Measurements from ENCODE around the gene SEC11A.
"Not testable (repeated sequence)": the region's sequence is repeated elsewhere in the genome, so short reads cannot be mapped to it uniquely, and the experiment has no call there.

The SEC11A gene

GRCh38 chr15:84716036-84716732 is at the start of gene SEC11A:
TSS of gene SEC11A (minus strand) at chr15:84716139. CDS start at chr15:84716075, 64 bp downstream.
- peak; percentile 81 for DNase-seq

- DNase-seq: no peak
Observed at GRCh38 chr15:84765675-84766074, 49.7 kb upstream of the SEC11A start.

GRCh38 chr15:84764989-84765388 is 49.0 kb upstream of the SEC11A start:
- DNase-seq: no peak

- no peak for DNase-seq
Observed at GRCh38 chr15:84764585-84764984, 48.6 kb upstream of the SEC11A start.

- no peak for DNase-seq
Observed at GRCh38 chr15:84762840-84763572, 47.1 kb upstream of the SEC11A start.

- DNase-seq: no peak
Observed at GRCh38 chr15:84761607-84762131, 45.7 kb upstream of the SEC11A start.

GRCh38 chr15:84760219-84760618 is 44.3 kb upstream of the SEC11A start:
- no peak for DNase-seq

GRCh38 chr15:84759018-84759417 is 43.1 kb upstream of the SEC11A start:
- DNase-seq: no peak

- no peak for DNase-seq
Observed at GRCh38 chr15:84755736-84756527, 40.0 kb upstream of the SEC11A start.

- not testable (repeated sequence) for DNase-seq
Observed at GRCh38 chr15:84754889-84755288, 39.0 kb upstream of the SEC11A start.

- DNase-seq: no peak
Observed at GRCh38 chr15:84752700-84753099, 36.8 kb upstream of the SEC11A start.

- no peak for DNase-seq
Observed at GRCh38 chr15:84752195-84752594, 36.3 kb upstream of the SEC11A start.

- DNase-seq: not testable (repeated sequence)
Observed at GRCh38 chr15:84751721-84752120, 35.8 kb upstream of the SEC11A start.

- no peak for DNase-seq
Observed at GRCh38 chr15:84750583-84751092, 34.7 kb upstream of the SEC11A start.

GRCh38 chr15:84749111-84749991 is 33.4 kb upstream of the SEC11A start:
- no peak for DNase-seq

- peak; percentile 34 for DNase-seq
Observed at GRCh38 chr15:84748274-84749110, 32.6 kb upstream of the SEC11A start, which contains the start of gene ZNF592. TSS of gene ZNF592 (plus strand) at chr15:84748592. CDS start at chr15:84782676, 34,084 bp downstream.

GRCh38 chr15:84747416-84748273 is 31.7 kb upstream of the SEC11A start:
- peak; percentile 53 for DNase-seq

GRCh38 chr15:84741121-84741520 is 25.2 kb upstream of the SEC11A start:
- DNase-seq: no peak

- no peak for DNase-seq
Observed at GRCh38 chr15:84740691-84741090, 24.8 kb upstream of the SEC11A start.

GRCh38 chr15:84737005-84737404 is 21.1 kb upstream of the SEC11A start:
- DNase-seq: no peak
